Measurements from ENCODE around the gene CAB39L. TPM values are rescaled to one million over a fixed set of nuclear protein-coding genes. Genes with fewer than 3 reads are reported as not detected.

Gene CAB39L
- total RNA-seq, 1 donor from 2014 or later: 13.4 TPM

GRCh38 chr13:49305792-49306425 lies 138.0 kb downstream of the CAB39L start:
- Histone ChIP-seq H3K27me3 (ENCODE audit: low read depth) (no peaks in the 10 kb centered on the region), H3K27ac (peak overlapping the region; percentile 13), H3K9me3 (no peaks in the 10 kb centered on the region), H3K4me1 (peaks cover 42% of the 10 kb centered on the region), H3K36me3 (peaks cover 8% of the 10 kb centered on the region), H3K4me3 (no peak overlapping the region)
- DNase-seq: no peak
- no peak for ATAC-seq
- intact Hi-C loops (cut with DNase I): no loop called here
- no peak for TF ChIP-seq CTCF (IDR thresholded peaks at IDR 0.05)

- Histone ChIP-seq H3K27ac (no peak overlapping the region), H3K4me3 (no peak overlapping the region), H3K4me1 (peaks cover 41% of the 10 kb centered on the region), H3K27me3 (ENCODE audit: low read depth) (no peaks in the 10 kb centered on the region), H3K9me3 (no peaks in the 10 kb centered on the region), H3K36me3 (peaks cover 3% of the 10 kb centered on the region)
- intact Hi-C loops (cut with DNase I): loop anchor here (5.0 kb wide), 1 partner anchor 307 kb away; no protein-coding TSS in a partner anchor
- ATAC-seq (no peak), DNase-seq (no peak)
- TF ChIP-seq CTCF (IDR thresholded peaks at IDR 0.05): no peak
Observed at GRCh38 chr13:49304763-49305700, 138.8 kb downstream of the CAB39L start.

- Histone ChIP-seq H3K4me1 (peaks cover 34% of the 10 kb centered on the region), H3K27me3 (ENCODE audit: low read depth) (no peaks in the 10 kb centered on the region), H3K4me3 (no peak overlapping the region), H3K9me3 (no peaks in the 10 kb centered on the region), H3K27ac (no peak overlapping the region), H3K36me3 (no peaks in the 10 kb centered on the region)
- ATAC-seq (no peak), DNase-seq (no peak)
- intact Hi-C loops (cut with DNase I): loop anchor here (5.0 kb wide), 1 partner anchor 308 kb away; no protein-coding TSS in a partner anchor
- TF ChIP-seq CTCF (IDR thresholded peaks at IDR 0.05): no peak
Observed at GRCh38 chr13:49304356-49304755, 139.5 kb downstream of the CAB39L start.

GRCh38 chr13:49303533-49304252 lies 140.2 kb downstream of the CAB39L start:
- ATAC-seq (no peak), DNase-seq (no peak)
- Histone ChIP-seq H3K36me3 (no peaks in the 10 kb centered on the region), H3K9me3 (no peaks in the 10 kb centered on the region), H3K4me1 (peaks cover 28% of the 10 kb centered on the region), H3K4me3 (no peak overlapping the region), H3K27me3 (ENCODE audit: low read depth) (no peaks in the 10 kb centered on the region), H3K27ac (no peak overlapping the region)
- intact Hi-C loops (cut with DNase I): loop anchor here (5.0 kb wide), 1 partner anchor 309 kb away; no protein-coding TSS in a partner anchor
- TF ChIP-seq CTCF (IDR thresholded peaks at IDR 0.05): no peak

- no peak overlapping the region for H3K4me3 ChIP-seq
- no peak for TF ChIP-seq CTCF (IDR thresholded peaks at IDR 0.05)
Observed at GRCh38 chr13:49302817-49303216, 141.0 kb downstream of the CAB39L start.

More at GRCh38 chr13:49302817-49303216, 141.0 kb downstream of the CAB39L start:
- Histone ChIP-seq H3K9me3 (no peaks in the 10 kb centered on the region), H3K27ac (no peak overlapping the region), H3K4me1 (peaks cover 23% of the 10 kb centered on the region), H3K36me3 (no peaks in the 10 kb centered on the region), H3K27me3 (ENCODE audit: low read depth) (no peaks in the 10 kb centered on the region)
- ATAC-seq: no peak
- intact Hi-C loops (cut with DNase I): loop anchor here (5.0 kb wide), 1 partner anchor 309 kb away; no protein-coding TSS in a partner anchor
- DNase-seq: no peak
